H1 (cell line): Measurements from ENCODE around the gene ERCC1. TPM values are rescaled to one million over a fixed set of nuclear protein-coding genes. Genes with fewer than 3 reads are reported as not detected.

ENCODE experiments used
- CTCF ChIA-PET: fragments of 300-600 bp; sonication (Branson Sonifier 250); formaldehyde crosslinking; loops from one replicate; lab custom pipeline; 2021; ENCODE audit not compliant: partially characterized antibody; lab: Charles Lee
- POLR2A ChIA-PET: fragments of 300-600 bp; sonication (Branson Sonifier 250); formaldehyde crosslinking; loops from one replicate; lab custom pipeline; 2021; ENCODE audit warnings: inconsistent platforms; ENCODE audit not compliant: partially characterized antibody; lab: Charles Lee
- DNase-seq, 2 experiments: peaks; one replicate each; pipeline versions ENCODE4 v3.0.0 to v3.0.0-alpha.2; 2010 to 2022; ENCODE audit warnings: low spot score in 2 of 2, low read depth in 1 of 2, mixed read lengths in 1 of 2
- FAIRE-seq: peaks from 2 replicates; lab custom pipeline; 2011; peaks lifted over from hg19 to GRCh38; lab: Jason Lieb, UNC
- H2AFZ ChIP-seq: 2 replicates; pipeline ENCODE4 v1.8.1; 2012; ENCODE audit warnings: low read length, inconsistent platforms
- H2AK5ac ChIP-seq: 2 replicates; pipeline ENCODE4 v1.6.1; 2013; ENCODE audit warnings: low read depth, low read length
- H2BK120ac ChIP-seq: replicated peaks from 2 replicates; pipeline ENCODE3; 2013; ENCODE audit warnings: low read depth, low read length, inconsistent platforms
- H2BK12ac ChIP-seq: 2 replicates; pipeline ENCODE4 v1.6.1; 2013; ENCODE audit warnings: low read depth, low read length
- H2BK15ac ChIP-seq: 2 replicates; pipeline ENCODE4 v1.6.1; 2013; ENCODE audit warnings: low read length
- H2BK20ac ChIP-seq: 2 replicates; pipeline ENCODE4 v1.6.1; 2013; ENCODE audit warnings: low read length
- H2BK5ac ChIP-seq: 2 replicates; pipeline ENCODE4 v1.6.1; 2013; ENCODE audit warnings: low read depth, low read length
- H3K14ac ChIP-seq: 2 replicates; pipeline ENCODE4 v1.6.1; 2013; ENCODE audit warnings: inconsistent platforms; ENCODE audit not compliant: insufficient read length
- H3K18ac ChIP-seq: 2 replicates; pipeline ENCODE4 v1.6.1; 2013; ENCODE audit warnings: low read length; ENCODE audit errors: extremely low read depth
- H3K23ac ChIP-seq: 2 replicates; pipeline ENCODE4 v1.6.1; 2013; ENCODE audit warnings: inconsistent platforms; ENCODE audit not compliant: insufficient read length
- H3K23me2 ChIP-seq: 2 replicates; pipeline ENCODE4 v1.6.1; 2013; ENCODE audit warnings: low read depth, low read length
- H3K27ac ChIP-seq: 2 replicates; pipeline ENCODE4 v1.6.1; 2011; ENCODE audit warnings: low read depth, low read length, inconsistent platforms
- H3K27me3 ChIP-seq, 4 experiments: replicated peaks in 1 of 4; 1 replicate in 1 of 4; 2 replicates in 3 of 4; pipeline versions ENCODE4 v1.6.1 to v1.8.1; 2011 to 2013; ENCODE audit warnings: low read length in 3 of 4, mild to moderate bottlenecking in 3 of 4, inconsistent platforms in 2 of 4, mixed read lengths in 2 of 4, moderate library complexity in 1 of 4; ENCODE audit not compliant: control insufficient read depth in 3 of 4, insufficient read depth in 3 of 4; ENCODE audit errors: extremely low read depth in 1 of 4
- H3K36me3 ChIP-seq, 4 experiments: 2 replicates each; pipeline versions ENCODE4 v1.6.1 to v1.8.1; 2011 to 2013; ENCODE audit warnings: mild to moderate bottlenecking in 4 of 4, low read length in 3 of 4, moderate library complexity in 2 of 4, control low read depth in 1 of 4, inconsistent platforms in 1 of 4; ENCODE audit not compliant: insufficient read depth in 4 of 4, control insufficient read depth in 2 of 4
- H3K4ac ChIP-seq: replicated peaks from 2 replicates; pipeline ENCODE3; 2013; ENCODE audit warnings: low read length, low read depth, mixed read lengths, inconsistent platforms; ENCODE audit not compliant: insufficient read length
- H3K4me1 ChIP-seq, 4 experiments: replicated peaks in 1 of 4; 1 replicate in 1 of 4; 2 replicates in 3 of 4; pipeline versions ENCODE4 v1.6.1 to v1.8.1; 2011 to 2013; ENCODE audit warnings: low read length in 3 of 4, inconsistent platforms in 2 of 4, mixed read lengths in 1 of 4; ENCODE audit not compliant: insufficient read depth in 4 of 4, control insufficient read depth in 3 of 4
- H3K4me2 ChIP-seq, 2 experiments: 2 replicates each; pipeline versions ENCODE4 v1.6.1 to v1.8.1; 2011 to 2013; ENCODE audit warnings: low read depth in 2 of 2, low read length in 2 of 2, control low read depth in 1 of 2, inconsistent platforms in 1 of 2, mild to moderate bottlenecking in 1 of 2; ENCODE audit not compliant: insufficient read depth in 1 of 2
- H3K4me3 ChIP-seq, 4 experiments: fragments of 200-600, 300-600 bp in 1 of 4; sonication (generic), shearing (Covaris generic), sonication (Bioruptor Twin) in 1 of 4; 2 replicates each; pipeline versions ENCODE4 v1.5.1 to v1.8.1; 2011 to 2016; ENCODE audit warnings: low read length in 4 of 4, low read depth in 3 of 4, control low read depth in 2 of 4, inconsistent platforms in 2 of 4, mild to moderate bottlenecking in 2 of 4, mixed read lengths in 1 of 4, moderate library complexity in 1 of 4; ENCODE audit not compliant: insufficient read depth in 2 of 4; ENCODE audit errors: extremely low read depth in 1 of 4
- H3K56ac ChIP-seq: replicated peaks from 2 replicates; pipeline ENCODE3; 2013; ENCODE audit warnings: low read depth, mild to moderate bottlenecking, mixed read lengths, low read length, inconsistent platforms; ENCODE audit not compliant: insufficient read length
- H3K79me1 ChIP-seq: 2 replicates; pipeline ENCODE4 v1.6.1; 2013; ENCODE audit warnings: low read depth, low read length, control low read depth
- H3K79me2 ChIP-seq, 2 experiments: 2 replicates each; pipeline versions ENCODE4 v1.6.1 to v1.8.1; 2012 to 2013; ENCODE audit warnings: low read length in 2 of 2, mild to moderate bottlenecking in 2 of 2, inconsistent platforms in 1 of 2; ENCODE audit not compliant: insufficient read depth in 2 of 2, control insufficient read depth in 1 of 2
- H3K9ac ChIP-seq, 4 experiments: replicated peaks in 1 of 4; 1 replicate in 1 of 4; 2 replicates in 3 of 4; pipeline versions ENCODE4 v1.6.1 to v1.8.1; 2011 to 2013; ENCODE audit warnings: low read depth in 3 of 4, low read length in 3 of 4, control low read depth in 2 of 4, mild to moderate bottlenecking in 2 of 4, moderate library complexity in 2 of 4, inconsistent platforms in 1 of 4; ENCODE audit errors: extremely low read depth in 1 of 4
- H3K9me3 ChIP-seq, 2 experiments: 2 replicates each; pipeline versions ENCODE4 v1.6.1 to v1.8.1; 2012 to 2013; ENCODE audit warnings: mild to moderate bottlenecking in 2 of 2, moderate library complexity in 2 of 2, control low read depth in 1 of 2, inconsistent platforms in 1 of 2, low read depth in 1 of 2, low read length in 1 of 2, mixed read lengths in 1 of 2; ENCODE audit not compliant: insufficient read depth in 2 of 2
- H4K20me1 ChIP-seq, 2 experiments: replicated peaks in 1 of 2; 2 replicates each; pipeline versions ENCODE3 to v1.8.1; 2011 to 2013; ENCODE audit warnings: inconsistent platforms in 2 of 2, low read length in 2 of 2, mild to moderate bottlenecking in 1 of 2; ENCODE audit not compliant: insufficient read depth in 2 of 2, control insufficient read depth in 1 of 2
- H4K5ac ChIP-seq: 2 replicates; pipeline ENCODE4 v1.6.1; 2013; ENCODE audit warnings: low read length, low read depth, mixed read lengths, inconsistent platforms; ENCODE audit not compliant: insufficient read length
- H4K8ac ChIP-seq: 2 replicates; pipeline ENCODE4 v1.8.0; 2013; ENCODE audit warnings: mild to moderate bottlenecking, moderate library complexity, low read length, inconsistent platforms; ENCODE audit not compliant: insufficient read depth; ENCODE audit errors: extremely low read depth
- H4K91ac ChIP-seq: replicated peaks from 2 replicates; pipeline ENCODE3; 2013; ENCODE audit warnings: low read length, mixed read lengths, inconsistent platforms; ENCODE audit not compliant: insufficient read length
- BRCA1 ChIP-seq: IDR thresholded peaks from 2 replicates; pipeline ENCODE4 v1.6.1; 2012; ENCODE audit warnings: low read depth, low read length, improper control_type of control experiment
- CBX8 ChIP-seq: fragments of 300-800, 300-1000 bp; sonication (generic); IDR thresholded peaks from 2 replicates; pipeline ENCODE4 v1.7.1; 2016; ENCODE audit warnings: low read depth, low read length, borderline replicate concordance
- KDM1A ChIP-seq: fragments of 200-600, 300-600 bp; sonication (generic); IDR thresholded peaks from 2 replicates; pipeline ENCODE4 v1.7.1; 2016; ENCODE audit warnings: mild to moderate bottlenecking, low read length, borderline replicate concordance
- POLR2AphosphoS5 ChIP-seq: IDR thresholded peaks from 2 replicates; pipeline ENCODE4 v1.6.1; 2011; ENCODE audit warnings: low read depth, low read length
- POU5F1 ChIP-seq: IDR thresholded peaks from 2 replicates; pipeline ENCODE4 v1.6.1; 2011; ENCODE audit warnings: low read depth, mild to moderate bottlenecking, low read length, moderate library complexity
- RNF2 ChIP-seq: fragments of 200-900, 300-1000 bp; sonication (generic); IDR thresholded peaks from 2 replicates; pipeline ENCODE4 v1.7.1; 2016; ENCODE audit warnings: borderline replicate concordance, low read depth, mild to moderate bottlenecking, antibody characterized with exemption, low read length; ENCODE audit not compliant: poor library complexity, severe bottlenecking; ENCODE audit errors: missing control alignments
- SIX5 ChIP-seq: IDR thresholded peaks from 2 replicates; pipeline ENCODE4 v1.6.1; 2011; ENCODE audit warnings: mild to moderate bottlenecking, low read depth, low read length
- SP2 ChIP-seq: IDR thresholded peaks from 2 replicates; pipeline ENCODE4 v1.6.1; 2012; ENCODE audit warnings: mild to moderate bottlenecking, low read length, inconsistent platforms
- TAF1 ChIP-seq: IDR thresholded peaks from 2 replicates; pipeline ENCODE4 v1.6.1; 2011; ENCODE audit warnings: mild to moderate bottlenecking, low read depth, low read length
- WGBS, 2 experiments: shearing (Covaris generic) in 1 of 2; methylation state at CpG; one replicate each; pipeline versions ENCODE4 v1.1.6 to v1.1.7; 2013 to 2015; ENCODE audit warnings: low lambda C conversion rate in 2 of 2, mixed read lengths in 2 of 2, inconsistent platforms in 1 of 2, low coverage in 1 of 2, missing lambda C conversion rate in 1 of 2; ENCODE audit not compliant: insufficient replicate concordance in 2 of 2, insufficient coverage in 1 of 2, insufficient read length in 1 of 2; ENCODE audit errors: extremely low coverage in 1 of 2, missing lambda C conversion rate in 1 of 2; 5-methylcytosine and 5-hydroxymethylcytosine counted together
- polyA plus RNA-seq, 7 experiments: library from polyadenylated mRNA; depleted of rRNA in 3 of 7; stranded (reverse) in 5 of 7; unstranded in 2 of 7; fragments of >200 nt in 5 of 7; fragments of 200-250 nt in 2 of 7; gene quantifications; 1 replicate in 5 of 7; 2 replicates in 1 of 7; 4 replicates in 1 of 7; pipeline versions ENCODE4 v1.2.1 to v1.2.3, GENCODE V29; 2011 to 2013; ENCODE audit warnings: missing spikeins in 2 of 7, mixed read lengths in 2 of 7
- total RNA-seq: library from RNA; stranded (reverse); fragmentation: NEBNext Ultra II Directional; extraction: Animal tissue kit (Norgen Biotek cat#: 25700); gene quantifications from 2 replicates; pipeline ENCODE4 v1.2.1, GENCODE V29; 2021
- TF ChIP-seq, protein P1 (sequence below): IDR thresholded peaks from 2 replicates; pipeline ENCODE4 v1.6.1; 2012; ENCODE audit warnings: inconsistent platforms

The ERCC1 gene
- total and polyA plus RNA-seq, 2 of the 8 experiments (the other 6 are each of a cell fraction or from before 2014, with no cell fraction given) = 44.7 to 94.2 TPM

DNA sequence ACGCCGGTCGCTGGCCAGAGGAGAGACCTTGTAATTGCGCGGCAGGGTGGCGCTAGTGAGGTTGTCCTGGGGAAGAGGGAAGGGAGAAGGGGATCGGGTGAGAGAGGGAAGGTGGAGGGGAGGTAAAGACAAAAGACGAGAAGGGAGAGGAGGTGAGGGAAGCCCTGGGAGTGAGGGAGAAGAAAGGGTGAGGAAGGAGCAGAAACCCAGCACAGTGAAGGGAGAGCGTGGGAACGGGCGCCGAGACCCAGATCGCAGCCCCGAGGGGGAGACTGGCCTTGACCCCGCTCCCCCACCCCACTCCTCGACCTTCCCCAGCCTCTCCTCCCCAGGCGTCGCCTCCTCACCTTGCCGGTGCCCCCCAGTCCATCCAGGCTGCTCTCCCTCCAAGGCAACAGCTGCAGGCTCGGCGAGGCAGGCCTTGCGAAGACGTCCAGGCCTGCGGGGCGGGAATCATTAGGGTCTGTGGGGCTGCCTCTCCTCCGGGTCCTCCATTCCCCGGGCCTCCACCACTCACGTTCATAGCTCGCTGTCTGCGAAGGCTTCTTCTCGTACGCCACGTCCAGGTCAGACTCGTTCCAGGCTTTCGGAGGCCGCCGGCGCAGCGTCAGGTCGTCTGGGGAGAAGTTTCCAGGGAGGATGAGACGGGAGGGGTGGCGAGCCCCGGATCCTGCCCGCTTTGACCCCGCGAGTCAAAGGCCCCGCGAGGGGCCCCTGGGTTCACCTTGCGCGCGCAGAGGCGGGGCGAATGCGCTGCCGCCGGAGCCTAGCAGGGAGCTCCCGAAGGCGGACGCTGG is 27.7 kb downstream of the ERCC1 start:
- peaks cover 2 to 12% (median 6%) of the 10 kb centered on the region in 4 experiments; a peak in 6 of 7 replicates for H3K4me1 ChIP-seq
- H2AK5ac ChIP-seq = no peak overlapping the region
- no peak overlapping the region for H3K9ac ChIP-seq
- peak overlapping the region; percentile 38 for H4K91ac ChIP-seq
- H3K4me2 ChIP-seq = peak overlapping the region; percentile 69 to 78
- POLR2A ChIA-PET = interaction anchor here (0.7 to 4.2 kb wide), 17 partner anchors 8 to 281 kb away, joined by 3 to 27 read pairs (median 4); partner anchors contain the start of genes ERCC1, FOSB and PPP1R13L
- H4K5ac ChIP-seq = no peak overlapping the region
- H2AFZ ChIP-seq = no peak overlapping the region
- peak in 1 of 2 experiments; percentile 85 for DNase-seq
- peak overlapping the region; percentile 87 for H3K18ac ChIP-seq
- peaks cover 14% of the 10 kb centered on the region for H3K23me2 ChIP-seq
- CTCF ChIA-PET = interaction anchor here (0.5 to 4.2 kb wide), 15 partner anchors 8 to 1193 kb away, joined by 3 to 32 read pairs (median 4); partner anchors contain the start of gene PPP1R13L
- no peak overlapping the region for H2BK15ac ChIP-seq
- 0 out of 2 replicates have a peak overlapping the region, but pooled peaks have one; percentile 19 for H2BK12ac ChIP-seq
- peak overlapping the region; percentile 23 to 59 (median 40) for H3K4me3 ChIP-seq
- no peaks in the 10 kb centered on the region for H3K79me2 ChIP-seq
- H2BK20ac ChIP-seq = peak overlapping the region; percentile 21; the same call in 1 of the 2 replicates
- H3K4ac ChIP-seq = no peak overlapping the region
- peak overlapping the region; percentile 7; the same call in 1 of the 2 replicates for H4K8ac ChIP-seq
- WGBS, 2 experiments = 5% methylated on average over 38 of the region's 59 CpGs; no CpG with 5 or more reads in 1 of the 2 experiments
- H3K27ac ChIP-seq = no peak overlapping the region
- no peak overlapping the region for H3K56ac ChIP-seq
- peak; percentile 73 for FAIRE-seq
- no peaks in the 10 kb centered on the region for H3K79me1 ChIP-seq
- H3K14ac ChIP-seq = no peak overlapping the region
- H3K9me3 ChIP-seq = no peaks in the 10 kb centered on the region
- H2BK5ac ChIP-seq = peak overlapping the region; percentile 18; the same call in 1 of the 2 replicates
- H3K36me3 ChIP-seq = peaks cover 0 to 6% (median 0%) of the 10 kb centered on the region in 4 experiments; a peak in 1 of 8 replicates
- H4K20me1 ChIP-seq = peaks cover 2 to 3% of the 10 kb centered on the region in 2 experiments
- no peak overlapping the region for H2BK120ac ChIP-seq
- H3K23ac ChIP-seq = no peak overlapping the region
- H3K27me3 ChIP-seq = peaks cover 17 to 30% (median 22%) of the 10 kb centered on the region in 4 experiments
- TF ChIP-seq SP2 (no peak), SIX5 (no peak), POU5F1 (no peak), TAF1 (peak; percentile 67), POLR2AphosphoS5 (0 out of 2 replicates have a peak, but pooled peaks have one; percentile 20), BRCA1 (no peak), KDM1A (peak; percentile 60; the same call in 1 of the 2 replicates), CBX8 (no peak), RNF2 (peak; percentile 32)
- TF ChIP-seq, protein P1, sequence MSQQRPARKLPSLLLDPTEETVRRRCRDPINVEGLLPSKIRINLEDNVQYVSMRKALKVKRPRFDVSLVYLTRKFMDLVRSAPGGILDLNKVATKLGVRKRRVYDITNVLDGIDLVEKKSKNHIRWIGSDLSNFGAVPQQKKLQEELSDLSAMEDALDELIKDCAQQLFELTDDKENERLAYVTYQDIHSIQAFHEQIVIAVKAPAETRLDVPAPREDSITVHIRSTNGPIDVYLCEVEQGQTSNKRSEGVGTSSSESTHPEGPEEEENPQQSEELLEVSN = peak; percentile 54; the same call in 1 of the 2 replicates
